ENCODE measurements around the gene MUC20. TPM values are rescaled to one million over a fixed set of nuclear protein-coding genes. Genes with fewer than 3 reads are reported as not detected.

Gene MUC20
- total and polyA plus RNA-seq, 9 of the 15 experiments (the other 6 are each of a cell fraction or from before 2014, with no cell fraction given), result 0.03 to 0.23 (median 0.15) TPM; not detected in 3

DNA sequence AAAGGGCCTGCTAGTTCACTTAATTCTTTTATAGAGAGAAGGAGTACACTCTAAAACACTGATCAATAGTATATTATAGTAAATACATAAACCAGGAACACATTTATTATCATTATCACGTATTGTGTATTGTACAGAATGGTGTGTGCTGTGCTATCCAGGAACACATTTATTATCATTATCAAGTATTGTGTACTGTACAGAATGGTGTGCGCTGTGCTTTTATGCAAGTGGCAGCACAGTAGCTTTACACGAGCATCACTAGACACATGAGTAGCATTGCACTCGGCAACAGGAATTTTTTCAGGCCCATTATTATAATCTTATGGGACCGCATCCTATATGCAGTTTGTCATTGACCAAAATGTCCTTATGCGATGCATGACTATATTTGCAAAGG, 20.9 kb upstream of the MUC20 start:
- Histone ChIP-seq H3K4me3 (no peak overlapping the region), H3K9me3 (replicated peaks; ENCODE audit: control insufficient read depth, insufficient read depth, low read depth, low read length) (no peaks in the 10 kb centered on the region), H3K9ac (ENCODE audit: insufficient read depth in 1 of 2, low read depth in 2 of 2, low read length in 2 of 2) (no peak overlapping the region), H3K27ac (ENCODE audit: extremely low read depth, low read depth, low read length) (no peak overlapping the region), H4K20me1 (replicated peaks; ENCODE audit: control insufficient read depth, insufficient read depth, low read length) (no peaks in the 10 kb centered on the region), H3K27me3 (ENCODE audit: control insufficient read depth in 2 of 2, insufficient read depth in 2 of 2, low read length in 2 of 2) (no peaks in the 10 kb centered on the region), H3K9me1 (ENCODE audit: control insufficient read depth, insufficient read depth, low read length) (no peaks in the 10 kb centered on the region), H3K4me1 (replicated peaks in 1 of 2; ENCODE audit: control insufficient read depth in 2 of 2, insufficient read depth in 2 of 2, low read length in 2 of 2) (peaks cover 7 to 16% of the 10 kb centered on the region in 2 experiments; a peak in 3 of 5 replicates), H2AFZ (ENCODE audit: low read depth, low read length) (no peak overlapping the region), H3K79me2 (ENCODE audit: control insufficient read depth, insufficient read depth, low read length) (no peaks in the 10 kb centered on the region), H3K36me3 (ENCODE audit: control insufficient read depth, insufficient read depth, low read length) (peaks cover 34% of the 10 kb centered on the region), H3K4me2 (ENCODE audit: insufficient read depth, low read length) (no peak overlapping the region)
- no peak for FAIRE-seq
- no peak for ATAC-seq
- 84% methylated on average over 6 of the region's 6 CpGs for WGBS (ENCODE audit: insufficient coverage, low coverage, missing lambda C conversion rate)
- in situ Hi-C loops (cut with MboI) (loop anchor here (10.0 to 25.0 kb wide), 3 partner anchors 512 to 1955 kb away; partner anchors contain the start of genes RNF168, SLC51A, SMCO1 and ZDHHC19), intact Hi-C loops (cut with micrococcal nuclease) (loop anchor here (10.0 kb wide), 1 partner anchor 425 kb away; the partner anchor contains the start of gene XXYLT1)
- no peak for DNase-seq (ENCODE audit: extremely low read depth in 1 of 4, low spot score in 3 of 4)
- BruUV-seq (replicated peaks), result no TSS peak
- ChIA-PET POLR2A (interaction anchor here (0.6 to 3.7 kb wide), 2 partner anchors 8 to 59 kb away, joined by 3 to 23 read pairs; no protein-coding TSS in a partner anchor), CTCF (ENCODE audit: low intra/inter-chr PET ratio) (no interaction called here)
- no peak for TF ChIP-seq ZKSCAN1 (IDR thresholded peaks at IDR 0.05; ENCODE audit: low read depth, low read length)
- TF ChIP-seq, protein P1, sequence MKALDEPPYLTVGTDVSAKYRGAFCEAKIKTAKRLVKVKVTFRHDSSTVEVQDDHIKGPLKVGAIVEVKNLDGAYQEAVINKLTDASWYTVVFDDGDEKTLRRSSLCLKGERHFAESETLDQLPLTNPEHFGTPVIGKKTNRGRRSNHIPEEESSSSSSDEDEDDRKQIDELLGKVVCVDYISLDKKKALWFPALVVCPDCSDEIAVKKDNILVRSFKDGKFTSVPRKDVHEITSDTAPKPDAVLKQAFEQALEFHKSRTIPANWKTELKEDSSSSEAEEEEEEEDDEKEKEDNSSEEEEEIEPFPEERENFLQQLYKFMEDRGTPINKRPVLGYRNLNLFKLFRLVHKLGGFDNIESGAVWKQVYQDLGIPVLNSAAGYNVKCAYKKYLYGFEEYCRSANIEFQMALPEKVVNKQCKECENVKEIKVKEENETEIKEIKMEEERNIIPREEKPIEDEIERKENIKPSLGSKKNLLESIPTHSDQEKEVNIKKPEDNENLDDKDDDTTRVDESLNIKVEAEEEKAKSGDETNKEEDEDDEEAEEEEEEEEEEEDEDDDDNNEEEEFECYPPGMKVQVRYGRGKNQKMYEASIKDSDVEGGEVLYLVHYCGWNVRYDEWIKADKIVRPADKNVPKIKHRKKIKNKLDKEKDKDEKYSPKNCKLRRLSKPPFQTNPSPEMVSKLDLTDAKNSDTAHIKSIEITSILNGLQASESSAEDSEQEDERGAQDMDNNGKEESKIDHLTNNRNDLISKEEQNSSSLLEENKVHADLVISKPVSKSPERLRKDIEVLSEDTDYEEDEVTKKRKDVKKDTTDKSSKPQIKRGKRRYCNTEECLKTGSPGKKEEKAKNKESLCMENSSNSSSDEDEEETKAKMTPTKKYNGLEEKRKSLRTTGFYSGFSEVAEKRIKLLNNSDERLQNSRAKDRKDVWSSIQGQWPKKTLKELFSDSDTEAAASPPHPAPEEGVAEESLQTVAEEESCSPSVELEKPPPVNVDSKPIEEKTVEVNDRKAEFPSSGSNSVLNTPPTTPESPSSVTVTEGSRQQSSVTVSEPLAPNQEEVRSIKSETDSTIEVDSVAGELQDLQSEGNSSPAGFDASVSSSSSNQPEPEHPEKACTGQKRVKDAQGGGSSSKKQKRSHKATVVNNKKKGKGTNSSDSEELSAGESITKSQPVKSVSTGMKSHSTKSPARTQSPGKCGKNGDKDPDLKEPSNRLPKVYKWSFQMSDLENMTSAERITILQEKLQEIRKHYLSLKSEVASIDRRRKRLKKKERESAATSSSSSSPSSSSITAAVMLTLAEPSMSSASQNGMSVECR (CRISPR knock-in tag; IDR thresholded peaks at IDR 0.05), result no peak
- no peak for TF ChIP-seq NKRF (IDR thresholded peaks at IDR 0.05; ENCODE audit: borderline replicate concordance)
- TF ChIP-seq, protein P2, sequence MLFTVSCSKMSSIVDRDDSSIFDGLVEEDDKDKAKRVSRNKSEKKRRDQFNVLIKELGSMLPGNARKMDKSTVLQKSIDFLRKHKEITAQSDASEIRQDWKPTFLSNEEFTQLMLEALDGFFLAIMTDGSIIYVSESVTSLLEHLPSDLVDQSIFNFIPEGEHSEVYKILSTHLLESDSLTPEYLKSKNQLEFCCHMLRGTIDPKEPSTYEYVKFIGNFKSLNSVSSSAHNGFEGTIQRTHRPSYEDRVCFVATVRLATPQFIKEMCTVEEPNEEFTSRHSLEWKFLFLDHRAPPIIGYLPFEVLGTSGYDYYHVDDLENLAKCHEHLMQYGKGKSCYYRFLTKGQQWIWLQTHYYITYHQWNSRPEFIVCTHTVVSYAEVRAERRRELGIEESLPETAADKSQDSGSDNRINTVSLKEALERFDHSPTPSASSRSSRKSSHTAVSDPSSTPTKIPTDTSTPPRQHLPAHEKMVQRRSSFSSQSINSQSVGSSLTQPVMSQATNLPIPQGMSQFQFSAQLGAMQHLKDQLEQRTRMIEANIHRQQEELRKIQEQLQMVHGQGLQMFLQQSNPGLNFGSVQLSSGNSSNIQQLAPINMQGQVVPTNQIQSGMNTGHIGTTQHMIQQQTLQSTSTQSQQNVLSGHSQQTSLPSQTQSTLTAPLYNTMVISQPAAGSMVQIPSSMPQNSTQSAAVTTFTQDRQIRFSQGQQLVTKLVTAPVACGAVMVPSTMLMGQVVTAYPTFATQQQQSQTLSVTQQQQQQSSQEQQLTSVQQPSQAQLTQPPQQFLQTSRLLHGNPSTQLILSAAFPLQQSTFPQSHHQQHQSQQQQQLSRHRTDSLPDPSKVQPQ (CRISPR knock-in tag; IDR thresholded peaks at IDR 0.05; ENCODE audit: borderline replicate concordance), result no peak
- TF ChIP-seq HDAC8 (tag; IDR thresholded peaks at IDR 0.05), result no peak
- 0 out of 2 replicates have a peak, but pooled peaks have one; percentile 15 for TF ChIP-seq POLR2G (IDR thresholded peaks at IDR 0.05; ENCODE audit: low read depth, low read length)
- peak; percentile 54 for TF ChIP-seq POLR2AphosphoS2 (IDR thresholded peaks at IDR 0.05; ENCODE audit: low read length)
- TF ChIP-seq CREB5 (CRISPR knock-in tag; IDR thresholded peaks at IDR 0.05), result 0 out of 2 replicates have a peak, but pooled peaks have one; percentile 36
- TF ChIP-seq, protein P3, sequence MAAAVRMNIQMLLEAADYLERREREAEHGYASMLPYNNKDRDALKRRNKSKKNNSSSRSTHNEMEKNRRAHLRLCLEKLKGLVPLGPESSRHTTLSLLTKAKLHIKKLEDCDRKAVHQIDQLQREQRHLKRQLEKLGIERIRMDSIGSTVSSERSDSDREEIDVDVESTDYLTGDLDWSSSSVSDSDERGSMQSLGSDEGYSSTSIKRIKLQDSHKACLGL (CRISPR knock-in tag; IDR thresholded peaks at IDR 0.05; ENCODE audit: borderline replicate concordance, poor library complexity, severe bottlenecking), result no peak
- 0 out of 2 replicates have a peak, but pooled peaks have one; percentile 6 for TF ChIP-seq PML (IDR thresholded peaks at IDR 0.05; ENCODE audit: low read length)
